Adrenal gland (tissue), 12 donors: ENCODE results near the gene PPP1R16B. TPM values are rescaled to one million over a fixed set of nuclear protein-coding genes. Genes with fewer than 3 reads are reported as not detected.

ENCODE experiments used
- DNase-seq, 7 donors: peaks; one replicate each; pipeline ENCODE4 v3.0.0-alpha.2; 2019 to 2020
- H3K27ac ChIP-seq, 5 donors: fragments of 200-600 bp; sonication (generic) in 4 of 5; 1 replicate in 3 of 5; 2 replicates in 2 of 5; pipeline versions ENCODE4 v1.5.1 to v1.8.0; 2016 to 2020; ENCODE audit warnings: mild to moderate bottlenecking in 1 of 5
- H3K27me3 ChIP-seq: fragments of 200-600 bp; 2 replicates; pipeline ENCODE4 v1.8.0; 2021
- H3K36me3 ChIP-seq, 2 donors: fragments of 200-600 bp; replicated peaks in 1 of 2; 1 replicate in 1 of 2; 2 replicates in 1 of 2; pipeline versions ENCODE4 v1.5.1 to v1.8.0; 2018 to 2022
- H3K4me1 ChIP-seq, 2 donors: fragments of 200-600 bp; replicated peaks in 1 of 2; 1 replicate in 1 of 2; 2 replicates in 1 of 2; pipeline versions ENCODE4 v1.5.1 to v1.8.0; 2018 to 2021
- H3K4me3 ChIP-seq, 4 donors: fragments of 200-600 bp; sonication (generic) in 3 of 4; one replicate each; pipeline ENCODE4 v1.5.1; 2016 to 2018
- H3K9me3 ChIP-seq, 3 donors: fragments of 200-600 bp; sonication (generic) in 1 of 3; replicated peaks in 1 of 3; 1 replicate in 2 of 3; 2 replicates in 1 of 3; pipeline versions ENCODE4 v1.5.1 to v1.8.0; 2016 to 2021
- CTCF ChIP-seq, 6 experiments: fragments of 450-650 bp in 4 of 6; fragments of 200-600 bp in 2 of 6; sonication (generic) in 1 of 6; IDR thresholded peaks; 1 replicate in 5 of 6; 2 replicates in 1 of 6; pipeline versions ENCODE4 v1.5.1 to v1.8.0; 2016 to 2021; ENCODE audit warnings: antibody characterized with exemption in 6 of 6, mild to moderate bottlenecking in 2 of 6, moderate library complexity in 1 of 6
- POLR2A ChIP-seq, 2 donors: fragments of 450-650 bp; IDR thresholded peaks; one replicate each; pipeline ENCODE4 v1.6.1; 2017; ENCODE audit warnings: antibody characterized with exemption in 2 of 2, mild to moderate bottlenecking in 2 of 2, moderate library complexity in 1 of 2
- WGBS, 4 donors: extraction: QIAGEN DNeasy Blood & Tissue Kit in 2 of 4; methylation state at CpG; one replicate each; pipeline versions ENCODE4 v1.1.5 to v1.1.7; 2013 to 2017; 5-methylcytosine and 5-hydroxymethylcytosine counted together
- intact Hi-C, 2 donors: fragments of 100-400 bp; cut with DNase I; formaldehyde crosslinking; loops; one replicate each; pipeline versions ENCODE4 v1.14.1 to v1.15.0; 2022 to 2023
- polyA plus RNA-seq, 3 donors: library from polyadenylated mRNA; stranded (reverse); fragments of 200-250 nt in 2 of 3; fragments of 350-450 nt in 1 of 3; fragmentation: Illumina TruSeq in 1 of 3; extraction: RNeasy Lipid Tissue Mini Kit (QIAGEN cat#74804) in 1 of 3; gene quantifications; one replicate each; pipeline ENCODE4 v1.2.3, GENCODE V29; 2013 to 2014
- total RNA-seq, 9 donors: library from RNA; depleted of rRNA in 4 of 9; stranded (reverse); fragments of >200 nt in 4 of 9; fragments of 120-200 nt in 1 of 9; fragmentation: NEBNext Ultra II Directional in 1 of 9; extraction: Animal tissue kit (Norgen Biotek cat#: 25700) in 1 of 9; gene quantifications; one replicate each; pipeline versions ENCODE4 v1.1.0 to v1.2.4, GENCODE V29; 2013 to 2023
- donor health status: healthy with polysubstance abuse.
- donor health status: Bipolar disorder and iron deficiency.
- donor health status: DM: yes; HTN: yes; CAD: no.
- donor health status: DM: no; HTN: no; CAD: no.
- donor health status: DM: no; HTN: no; CAD: no.
- donor health status: DM: yes; HTN: yes; CAD: no.

PPP1R16B gene
- total and polyA plus RNA-seq, 12 donors, result 1.8 to 18.3 (median 9.2) TPM

GRCh38 chr20:38854654-38855066, 49.2 kb downstream of the PPP1R16B start:
- no peaks in the 10 kb centered on the region for H3K4me1 ChIP-seq
- 77 to 86% (median 85%) methylated on average over 3 of the region's 3 CpGs for WGBS, 4 donors
- no peaks in the 10 kb centered on the region for H3K9me3 ChIP-seq
- intact Hi-C loops, result no loop called here
- H3K27me3 ChIP-seq, result no peaks in the 10 kb centered on the region
- H3K36me3 ChIP-seq, result no peaks in the 10 kb centered on the region
- no peak for DNase-seq
- H3K27ac ChIP-seq, result no peak overlapping the region
- no peak overlapping the region for H3K4me3 ChIP-seq
- no peak for TF ChIP-seq CTCF (IDR thresholded peaks at IDR 0.05)
- TF ChIP-seq POLR2A (IDR thresholded peaks at IDR 0.05), result no peak

- intact Hi-C loops, result no loop called here
- no peak for DNase-seq
Measured at GRCh38 chr20:38855356-38855755, 49.9 kb downstream of the PPP1R16B start.

GRCh38 chr20:38856570-38856969, 51.1 kb downstream of the PPP1R16B start:
- H3K27ac ChIP-seq, result no peak overlapping the region
- intact Hi-C loops, result no loop called here
- H3K4me1 ChIP-seq, result no peaks in the 10 kb centered on the region
- H3K27me3 ChIP-seq, result no peaks in the 10 kb centered on the region
- H3K4me3 ChIP-seq, result no peak overlapping the region
- WGBS, 4 donors, result 65 to 83% (median 79%) methylated on average over 2 of the region's 2 CpGs
- H3K9me3 ChIP-seq, result no peaks in the 10 kb centered on the region
- TF ChIP-seq CTCF (IDR thresholded peaks at IDR 0.05), result no peak
- TF ChIP-seq POLR2A (IDR thresholded peaks at IDR 0.05), result no peak
- H3K36me3 ChIP-seq, result no peaks in the 10 kb centered on the region
- no peak for DNase-seq

More at GRCh38 chr20:38855356-38855755, 49.9 kb downstream of the PPP1R16B start:
- no peak for TF ChIP-seq CTCF (IDR thresholded peaks at IDR 0.05)
- TF ChIP-seq POLR2A (IDR thresholded peaks at IDR 0.05), result no peak
- H3K9me3 ChIP-seq, result no peaks in the 10 kb centered on the region
- H3K4me1 ChIP-seq, result no peaks in the 10 kb centered on the region
- no peak overlapping the region for H3K27ac ChIP-seq
- 74 to 87% (median 81%) methylated on average over 5 of the region's 5 CpGs for WGBS, 4 donors
- no peaks in the 10 kb centered on the region for H3K27me3 ChIP-seq
- H3K36me3 ChIP-seq, result no peaks in the 10 kb centered on the region
- no peak overlapping the region for H3K4me3 ChIP-seq

- no peaks in the 10 kb centered on the region for H3K27me3 ChIP-seq
- H3K4me3 ChIP-seq, result no peak overlapping the region
- intact Hi-C loops, result no loop called here
- TF ChIP-seq POLR2A (IDR thresholded peaks at IDR 0.05), result no peak
- TF ChIP-seq CTCF (IDR thresholded peaks at IDR 0.05), result no peak
- DNase-seq, result no peak
- no peaks in the 10 kb centered on the region for H3K4me1 ChIP-seq
- no peaks in the 10 kb centered on the region for H3K9me3 ChIP-seq
- no peaks in the 10 kb centered on the region for H3K36me3 ChIP-seq
- WGBS, 4 donors, result 78 to 91% (median 87%) methylated on average over 7 of the region's 7 CpGs
- no peak overlapping the region for H3K27ac ChIP-seq
Measured at GRCh38 chr20:38857703-38858102, 52.2 kb downstream of the PPP1R16B start.
